ENCODE data around the gene INPP5B.
A peak's percentile ranks its signal among the peaks of the same experiment; 100 is the strongest.

INPP5B gene

DNA sequence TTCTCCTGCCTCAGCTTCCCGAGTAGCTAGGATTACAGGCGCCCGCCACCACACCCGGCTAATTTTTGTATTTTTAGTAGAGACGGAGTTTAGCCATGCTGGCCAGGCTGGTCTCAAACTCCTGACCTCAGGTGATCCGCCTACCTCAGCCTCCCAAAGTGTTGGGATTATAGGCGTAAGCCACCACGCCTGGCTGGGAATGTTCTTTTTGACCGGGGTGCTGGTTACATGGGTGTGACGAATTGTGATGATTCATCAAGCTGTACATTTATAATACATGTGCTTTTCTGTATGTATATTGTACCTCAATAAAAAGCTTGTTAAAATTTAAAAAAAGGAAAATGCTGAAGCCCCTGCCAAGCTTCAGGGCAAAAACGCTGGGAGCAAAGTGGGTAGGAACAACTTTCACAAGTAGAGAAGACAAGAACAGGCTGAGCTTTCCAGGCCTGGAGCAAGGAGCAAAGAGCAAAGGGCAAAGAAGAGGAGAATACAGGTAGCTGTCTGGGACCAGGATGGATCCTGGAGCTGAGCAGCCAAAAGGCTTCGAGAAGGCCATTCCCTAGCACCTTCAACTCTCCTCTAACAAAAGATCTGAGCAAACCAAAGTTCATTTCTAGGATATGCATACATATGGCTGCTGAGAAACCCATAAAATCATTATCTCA lies 118.3 kb downstream of the INPP5B start:
- DNase-seq, result no peak

DNA sequence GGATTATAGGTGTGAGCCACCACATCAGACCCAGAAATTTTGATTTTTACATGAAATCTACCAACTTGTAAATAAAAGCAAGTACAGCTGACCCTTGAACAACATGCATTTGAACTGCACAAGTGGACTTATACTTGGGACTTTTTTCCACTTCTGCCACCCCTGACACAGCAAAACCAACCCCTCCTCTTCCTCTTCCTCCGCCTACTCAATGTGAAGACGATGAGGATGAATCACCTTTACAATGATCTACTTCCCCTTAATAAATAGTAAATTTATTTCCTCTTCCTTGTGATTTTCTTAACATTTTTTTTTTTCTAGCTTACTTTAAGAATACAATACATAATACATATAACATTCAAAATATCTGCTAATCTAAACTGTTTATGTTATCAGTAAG lies 121.3 kb downstream of the INPP5B start:
- no peak for DNase-seq

GRCh38 chr1:37824001-37824400 lies 122.9 kb downstream of the INPP5B start:
- DNase-seq, result no peak

DNA sequence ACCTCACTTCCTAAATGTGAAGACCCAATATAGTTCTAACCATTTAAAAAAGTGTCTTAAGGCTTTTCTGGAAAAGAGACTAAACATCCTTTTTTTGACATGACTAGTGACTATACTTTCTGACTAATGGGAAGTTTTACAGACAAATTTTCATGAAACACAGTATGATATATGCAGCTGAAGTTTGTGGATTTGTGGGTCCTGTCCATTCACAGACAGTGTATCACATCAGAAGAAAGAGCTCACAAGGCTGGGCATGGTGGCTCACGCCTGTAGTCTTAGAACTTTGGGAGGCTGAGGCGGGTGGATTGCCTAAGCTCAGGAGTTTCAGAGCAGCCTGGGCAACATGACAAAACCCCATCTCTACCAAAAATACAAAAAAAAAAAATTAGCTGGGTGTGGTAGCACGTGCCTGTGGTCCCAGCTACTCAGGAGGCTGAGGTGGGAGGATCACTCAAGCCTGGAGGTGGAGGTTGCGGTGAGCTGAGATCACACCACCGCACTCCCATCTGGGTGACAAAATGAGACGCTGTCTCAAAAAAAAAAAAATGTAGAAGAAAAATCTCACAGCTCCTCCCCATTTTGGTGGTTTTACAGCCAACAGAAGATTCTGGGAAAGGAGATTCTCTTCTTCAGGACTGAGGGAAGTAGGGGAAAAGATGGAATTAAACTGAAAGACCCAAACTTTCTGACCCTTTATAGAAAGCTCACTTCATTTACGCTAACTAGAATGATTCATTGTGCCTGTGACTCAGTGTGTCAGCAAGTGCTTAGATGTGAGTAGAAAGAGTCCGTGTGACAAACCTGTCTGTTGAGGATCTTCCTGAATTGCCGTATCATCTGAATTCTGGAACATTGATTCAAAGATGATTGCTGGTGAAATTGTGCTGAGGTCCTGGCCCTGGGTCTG lies 123.7 kb downstream of the INPP5B start:
- DNase-seq, result no peak

DNA sequence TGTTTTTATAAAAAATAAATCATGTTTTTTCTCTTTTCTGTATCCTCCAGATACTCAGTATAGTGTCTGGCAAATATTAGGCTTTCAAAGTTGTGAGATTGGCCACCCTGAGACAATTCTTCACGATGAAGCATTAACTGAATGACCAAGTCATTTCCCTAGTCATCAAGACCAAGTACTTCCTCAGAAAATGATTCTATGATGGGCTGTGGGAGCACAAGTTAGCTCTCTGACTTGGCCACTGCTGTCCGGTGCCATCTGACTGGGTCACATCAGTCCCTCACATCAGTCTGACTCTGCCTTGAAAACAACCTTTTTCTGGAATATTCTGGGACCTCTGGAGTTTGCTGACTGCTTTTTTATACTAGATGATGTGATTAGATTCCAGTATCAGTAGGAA lies 125.4 kb downstream of the INPP5B start:
- no peak for DNase-seq

GRCh38 chr1:37817481-37817880 lies 129.4 kb downstream of the INPP5B start:
- no peak for DNase-seq

DNA sequence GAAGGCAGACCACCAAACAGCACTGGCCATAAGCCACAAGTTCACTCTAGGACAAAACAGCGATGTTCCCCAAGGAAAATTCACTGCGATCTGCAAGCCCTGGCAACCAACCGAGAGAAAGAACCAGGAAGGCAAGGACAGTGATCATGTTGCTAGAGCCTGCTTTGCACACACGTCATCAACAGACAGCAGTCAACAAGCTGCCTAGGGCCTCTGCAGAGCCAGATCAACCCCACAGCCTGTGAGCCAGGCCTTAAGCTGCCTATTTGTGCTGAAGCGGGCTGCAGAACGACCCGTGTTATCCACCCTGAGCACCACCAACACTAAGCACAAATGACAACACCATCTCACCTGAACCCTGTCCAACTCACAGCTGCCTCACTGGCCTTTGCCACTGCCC lies 132.6 kb downstream of the INPP5B start:
- no peak for DNase-seq

GRCh38 chr1:37813529-37814145 lies 133.2 kb downstream of the INPP5B start:
- DNase-seq, result no peak

GRCh38 chr1:37811027-37811655 lies 135.7 kb downstream of the INPP5B start:
- peak; percentile 32 for DNase-seq
